EH (cell line): ENCODE data around the gene SNX1.
A peak's percentile ranks its signal among the peaks of the same experiment; 100 is the strongest.
"Not testable (repeated sequence)": the region's sequence is repeated elsewhere in the genome, so short reads cannot be mapped to it uniquely, and the experiment has no call there.

Experiments used
- DNase-seq: peaks from one replicate; pipeline ENCODE4 v3.0.0-alpha.2; 2015; ENCODE audit warnings: low read depth

The SNX1 gene

GRCh38 chr15:64117759-64118487 lies 22.1 kb downstream of the SNX1 start:
- DNase-seq: no peak

- not testable (repeated sequence) for DNase-seq
Measured at GRCh38 chr15:64120322-64120721, 24.5 kb downstream of the SNX1 start.

- no peak for DNase-seq
Measured at GRCh38 chr15:64121614-64122013, 25.8 kb downstream of the SNX1 start.

- no peak for DNase-seq
Measured at GRCh38 chr15:64122444-64122843, 26.7 kb downstream of the SNX1 start.

GRCh38 chr15:64122936-64123351 lies 27.2 kb downstream of the SNX1 start:
- DNase-seq: no peak

DNA sequence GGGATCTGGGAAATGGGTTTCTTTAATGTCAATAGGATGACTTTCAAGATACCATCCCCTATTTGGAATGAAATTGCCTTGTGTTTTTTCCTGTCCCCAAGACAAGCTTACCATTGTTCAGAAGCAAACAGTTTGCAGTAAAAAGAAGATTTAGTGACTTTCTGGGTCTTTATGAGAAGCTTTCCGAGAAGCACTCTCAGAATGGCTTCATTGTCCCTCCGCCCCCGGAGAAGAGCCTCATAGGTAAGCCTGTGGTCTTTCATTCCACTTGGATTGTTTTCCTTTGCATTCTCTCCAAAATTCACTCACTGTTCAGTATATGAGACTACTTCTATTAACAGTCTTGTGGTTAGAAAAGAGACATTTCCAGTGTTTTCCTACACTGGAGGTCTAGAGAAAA lies 30.2 kb downstream of the SNX1 start:
- no peak for DNase-seq

GRCh38 chr15:64127521-64128270 lies 31.9 kb downstream of the SNX1 start:
- no peak for DNase-seq

- DNase-seq: no peak
Measured at GRCh38 chr15:64130159-64130558, 34.4 kb downstream of the SNX1 start.

- no peak for DNase-seq
Measured at GRCh38 chr15:64131547-64131946, 35.8 kb downstream of the SNX1 start.

GRCh38 chr15:64132217-64132616 lies 36.4 kb downstream of the SNX1 start:
- no peak for DNase-seq

GRCh38 chr15:64133623-64134344 lies 38.0 kb downstream of the SNX1 start:
- no peak for DNase-seq

GRCh38 chr15:64134345-64134829 lies 38.6 kb downstream of the SNX1 start:
- DNase-seq: peak; percentile 44

- DNase-seq: no peak
Measured at GRCh38 chr15:64136347-64136746, 40.6 kb downstream of the SNX1 start.

GRCh38 chr15:64137226-64137833 lies 41.5 kb downstream of the SNX1 start:
- no peak for DNase-seq

GRCh38 chr15:64138331-64138941 lies 42.7 kb downstream of the SNX1 start:
- no peak for DNase-seq

DNA sequence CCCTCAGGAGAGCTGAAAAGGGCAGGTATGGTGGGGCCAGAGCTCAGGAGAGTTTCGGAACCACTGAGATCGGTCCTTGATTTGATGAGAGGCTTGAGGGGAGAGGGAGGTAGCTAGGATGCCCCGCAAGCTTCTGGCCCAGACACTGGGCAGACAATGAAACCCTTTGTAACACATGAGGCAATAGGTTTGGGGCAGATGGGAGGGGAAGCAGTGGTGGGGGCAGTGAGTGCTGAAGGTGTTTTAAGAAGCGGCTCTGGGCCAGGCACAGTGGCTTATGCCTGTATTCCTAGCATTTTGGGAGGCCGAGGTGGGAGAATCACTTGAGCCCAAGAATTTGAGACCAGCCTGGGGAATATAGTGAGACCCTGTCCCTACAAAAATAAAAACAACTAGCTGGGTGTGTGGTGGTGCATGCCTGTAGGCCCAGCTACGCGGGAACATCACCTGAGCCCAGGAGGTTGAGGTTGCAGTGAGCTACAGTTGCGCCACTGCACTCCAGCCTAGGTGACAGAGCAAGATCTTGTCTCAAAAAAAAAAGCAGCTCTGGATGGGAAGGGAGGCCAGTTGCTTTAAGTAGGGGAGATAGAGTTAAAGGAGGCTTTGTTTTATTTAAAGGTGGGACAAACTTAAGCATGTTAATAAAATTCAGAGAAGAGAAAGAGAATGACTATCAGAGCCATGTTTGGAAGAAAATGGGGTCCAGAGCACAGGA lies 46.2 kb downstream of the SNX1 start:
- DNase-seq: no peak

GRCh38 chr15:64143276-64143675 lies 47.5 kb downstream of the SNX1 start:
- DNase-seq: no peak

DNA sequence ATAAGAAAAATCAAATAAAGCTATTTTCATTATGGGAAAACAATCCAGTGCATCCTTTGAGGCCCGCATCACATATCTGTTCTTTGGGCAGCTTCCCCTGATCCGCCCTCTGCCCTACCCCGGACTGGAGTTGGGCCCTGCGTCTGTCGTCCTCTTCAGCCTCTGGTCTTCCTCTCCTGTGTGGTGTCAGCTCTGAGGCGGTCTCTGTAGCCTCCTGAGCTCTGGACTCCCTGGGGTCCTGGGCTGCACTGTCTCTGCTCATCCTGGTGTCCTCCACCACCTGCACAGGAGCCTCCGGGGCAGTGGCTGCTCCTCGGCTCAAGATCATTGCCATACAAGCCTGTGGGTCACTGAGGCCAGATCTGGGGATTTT lies 48.4 kb downstream of the SNX1 start:
- no peak for DNase-seq

DNA sequence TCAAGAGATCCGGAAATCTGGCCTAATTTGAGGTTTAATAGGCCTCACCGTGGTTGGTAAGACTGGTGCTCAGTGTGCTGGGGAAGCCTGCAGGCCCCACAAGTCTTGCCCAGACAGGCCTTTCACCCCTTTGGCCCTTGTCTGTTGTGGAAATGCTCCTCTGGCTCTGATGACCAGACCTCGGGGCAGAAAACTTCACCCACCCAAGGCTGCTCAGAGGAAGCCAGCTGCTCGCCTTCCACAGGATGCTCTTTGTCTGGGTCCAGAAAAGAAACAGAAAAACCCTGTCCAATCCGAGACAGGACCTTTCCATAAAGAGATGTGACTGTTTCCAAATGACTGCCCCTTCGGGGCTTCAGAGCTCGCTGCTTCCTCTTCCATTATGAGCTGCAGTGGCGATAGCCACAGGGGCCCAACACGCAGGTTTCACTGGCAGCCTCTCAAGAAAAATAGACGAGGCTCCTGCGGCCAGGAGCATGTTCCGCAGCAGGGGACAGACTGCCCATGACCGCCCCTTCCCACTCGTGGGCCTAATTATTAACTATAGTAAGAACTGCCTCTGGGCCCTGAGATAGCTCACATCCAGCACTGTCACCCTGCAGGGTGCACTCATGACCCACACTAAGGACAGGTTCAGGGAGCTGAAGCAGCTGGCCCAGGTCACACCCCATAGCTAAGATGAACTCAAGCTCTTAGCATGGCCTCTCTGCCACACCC lies 48.9 kb downstream of the SNX1 start:
- no peak for DNase-seq

DNA sequence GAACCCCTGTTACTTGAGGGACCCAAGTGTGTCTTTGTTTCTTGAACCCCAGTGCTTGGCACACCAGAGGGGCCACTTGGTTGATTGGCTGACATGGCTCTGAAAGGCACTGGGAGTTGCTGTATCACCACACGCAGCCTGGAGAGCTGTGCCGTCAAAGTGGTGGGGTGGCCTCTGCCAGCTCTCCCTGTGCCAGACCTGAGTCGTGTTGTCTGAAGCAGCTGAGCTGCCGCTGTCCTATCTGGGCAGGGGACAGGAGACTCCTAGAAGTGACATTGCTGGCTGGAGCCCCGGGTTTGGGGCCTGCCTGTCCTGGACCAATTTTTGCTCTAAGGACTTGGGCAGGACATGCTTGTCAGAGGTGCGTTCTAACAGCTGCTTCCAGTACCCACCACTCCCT lies 50.3 kb downstream of the SNX1 start:
- DNase-seq: no peak

DNA sequence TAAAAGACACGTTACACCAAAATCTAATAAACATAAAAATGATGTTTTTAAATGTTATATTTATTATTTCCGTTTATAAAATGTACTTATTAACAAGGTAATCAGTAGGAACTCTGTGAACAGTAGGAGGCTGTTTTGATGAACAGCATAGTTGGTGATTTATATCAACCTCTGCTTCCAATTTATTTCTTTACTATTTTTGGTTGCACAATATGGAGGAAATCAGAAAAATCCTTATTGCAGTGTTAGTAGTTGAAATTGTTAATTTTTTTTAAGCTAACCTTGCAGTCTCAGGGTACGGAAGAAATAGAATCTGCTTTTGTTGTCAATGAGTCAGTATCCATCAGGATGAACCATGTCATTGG lies 50.7 kb downstream of the SNX1 start:
- DNase-seq: no peak
